GM19238 (cell line): Measurements from ENCODE around the gene CCL2.

Experiments used
- DNase-seq: peaks from one replicate; pipeline ENCODE4 v3.0.0; 2011; ENCODE audit warnings: low spot score; ENCODE audit not compliant: insufficient read length

CCL2 gene

DNA sequence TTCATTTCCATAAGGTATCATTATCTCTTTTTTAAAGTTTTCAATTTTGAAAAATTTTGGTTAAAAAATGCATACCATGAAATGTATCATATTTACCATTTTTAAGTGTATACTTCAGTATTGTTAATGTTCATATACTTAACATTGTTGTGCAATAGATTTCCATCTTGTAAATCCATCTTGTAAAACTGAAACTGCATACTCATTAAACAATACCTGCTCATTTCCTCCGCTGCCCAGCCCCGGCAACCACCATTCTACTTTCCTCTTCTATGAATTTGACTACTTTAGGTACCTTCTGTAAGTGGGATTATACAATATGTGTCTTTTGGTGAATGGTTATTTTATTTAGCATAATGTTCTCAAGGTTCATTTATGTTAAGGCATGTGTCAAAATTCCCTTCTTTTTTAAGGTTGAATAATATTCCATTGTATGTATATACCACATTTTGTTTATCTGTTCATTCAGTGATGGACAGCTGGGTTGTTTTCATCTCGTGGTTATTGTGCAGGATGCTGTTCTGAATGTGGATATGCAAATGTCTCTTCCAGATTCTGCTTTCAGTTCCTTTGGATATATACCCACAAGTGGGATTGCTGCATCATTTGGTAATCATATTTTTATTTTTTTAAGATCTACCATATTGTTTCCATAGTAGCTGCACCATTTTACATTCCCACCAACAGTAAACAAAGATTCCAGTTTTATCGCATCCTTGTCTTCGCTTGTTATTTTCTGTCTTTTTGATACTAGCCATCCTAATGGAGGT is 6.7 kb downstream of the CCL2 start:
- DNase-seq, result no peak

DNA sequence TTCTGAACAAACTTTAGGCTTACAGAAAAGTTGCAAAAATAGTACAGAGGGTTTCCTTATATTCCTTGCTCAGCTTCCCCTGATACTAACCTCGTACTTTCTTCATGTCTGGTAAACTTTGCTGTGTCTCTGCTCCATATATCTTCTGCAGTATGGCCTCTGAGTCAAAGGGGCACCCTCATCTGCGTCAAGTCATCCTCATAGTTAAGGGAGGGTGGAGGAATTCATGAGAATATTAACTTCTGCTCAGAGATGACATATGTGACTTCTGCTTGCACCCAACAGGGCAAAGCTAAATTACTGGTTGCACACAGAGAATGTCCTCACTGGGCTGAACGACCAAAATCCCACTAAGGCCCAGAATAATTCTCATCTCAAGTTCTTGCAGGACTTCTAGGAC is 10.6 kb downstream of the CCL2 start:
- no peak for DNase-seq

DNA sequence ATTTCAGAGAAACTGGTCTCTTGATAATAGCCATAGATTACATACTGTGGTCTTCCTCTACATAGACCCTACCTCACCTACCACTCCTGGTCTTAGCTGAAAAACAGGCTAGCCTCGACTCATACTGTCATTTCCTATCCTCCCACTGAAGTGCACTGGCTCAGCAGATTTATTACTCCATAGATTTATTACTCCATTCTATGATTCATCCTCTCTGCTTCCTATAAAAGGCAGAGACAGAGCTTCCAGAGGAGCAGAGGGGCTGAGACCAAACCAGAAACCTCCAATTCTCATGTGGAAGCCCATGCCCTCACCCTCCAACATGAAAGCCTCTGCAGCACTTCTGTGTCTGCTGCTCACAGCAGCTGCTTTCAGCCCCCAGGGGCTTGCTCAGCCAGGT is 14.9 kb downstream of the CCL2 start, which contains the start of gene CCL7:
CCL7 (plus strand) TSS at position 253 of the 400 bp plus-strand sequence; CDS start at position 323, 70 bp downstream.
- DNase-seq, result no peak

DNA sequence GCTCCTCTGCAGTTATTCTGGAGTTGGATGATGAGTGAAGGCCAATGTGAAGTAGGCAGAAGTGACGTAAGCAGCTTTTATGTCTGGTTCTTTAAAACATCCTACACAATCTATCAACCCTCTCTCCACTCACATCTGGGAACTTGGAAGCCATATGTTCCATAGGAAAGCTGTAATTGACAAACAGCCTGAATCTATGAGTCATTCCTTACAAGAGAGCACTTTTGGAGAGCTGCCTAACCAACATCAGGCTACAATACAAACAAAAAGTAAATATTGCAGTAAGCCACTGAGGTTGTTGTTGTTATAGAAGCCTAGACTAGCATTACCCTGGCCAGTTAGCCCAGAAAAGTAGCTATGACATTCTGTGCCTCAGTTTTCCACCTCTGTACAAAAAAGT is 20.8 kb downstream of the CCL2 start:
- DNase-seq, result no peak

DNA sequence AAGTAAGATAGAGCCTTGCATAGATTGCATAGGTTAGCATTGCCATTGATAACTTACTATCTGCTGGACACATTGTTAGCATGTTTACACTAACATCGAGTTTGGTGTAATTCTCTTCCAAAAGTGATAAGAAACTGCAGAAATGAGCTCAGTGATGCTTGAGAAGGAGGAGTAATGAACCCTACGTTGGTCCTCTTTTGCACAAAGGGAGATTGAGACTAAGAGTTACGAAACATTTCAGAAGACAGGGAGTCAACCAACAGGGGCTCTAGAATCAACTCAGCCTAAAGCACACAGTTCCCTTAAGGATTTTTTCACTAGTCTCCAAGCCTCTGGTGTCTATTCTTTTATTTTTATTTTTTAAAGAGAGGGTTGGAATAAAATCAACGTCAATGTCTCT is 21.7 kb downstream of the CCL2 start:
- DNase-seq, result no peak

DNA sequence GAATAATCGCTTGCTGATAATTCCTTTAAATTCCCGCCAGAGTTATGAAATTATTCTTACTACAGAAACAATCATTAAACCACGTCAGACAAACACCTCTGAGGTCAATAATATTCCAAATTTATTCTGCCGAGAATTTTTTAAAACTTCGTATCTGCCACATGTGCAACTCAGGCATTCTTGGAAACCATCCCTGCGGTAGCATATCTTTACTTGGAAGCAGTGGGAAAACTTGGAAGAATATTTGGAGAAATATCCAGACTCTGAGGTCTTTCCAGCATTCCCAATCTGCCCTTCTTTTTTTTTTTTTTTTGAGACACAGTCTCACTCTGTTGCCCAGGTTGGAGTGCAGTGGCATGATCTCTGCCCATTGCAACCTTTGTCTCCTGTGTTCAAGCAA is 28.5 kb downstream of the CCL2 start:
- DNase-seq, result no peak

DNA sequence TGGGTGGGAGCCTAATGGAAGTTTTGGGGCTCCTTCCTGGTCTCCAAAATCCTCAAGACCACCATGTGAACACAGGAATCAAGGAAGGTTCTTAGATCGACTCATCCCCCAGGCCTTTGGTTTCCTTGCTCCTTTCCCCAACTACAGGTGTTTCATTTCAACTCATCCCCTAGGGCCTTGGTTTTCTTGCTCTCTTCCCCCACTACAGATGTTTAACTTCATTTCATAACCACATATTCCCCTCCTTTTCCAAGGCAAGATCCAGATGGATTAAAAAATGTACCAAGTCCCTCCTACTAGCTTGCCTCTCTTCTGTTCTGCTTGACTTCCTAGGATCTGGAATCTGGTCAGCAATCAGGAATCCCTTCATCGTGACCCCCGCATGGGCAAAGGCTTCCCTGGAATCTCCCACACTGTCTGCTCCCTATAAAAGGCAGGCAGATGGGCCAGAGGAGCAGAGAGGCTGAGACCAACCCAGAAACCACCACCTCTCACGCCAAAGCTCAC is 30.3 kb downstream of the CCL2 start, which contains the start of gene CCL11:
CCL11 (plus strand) TSS at position 457 of the 507 bp plus-strand sequence. CDS start 67 bp downstream, outside the sequence.
- no peak for DNase-seq

DNA sequence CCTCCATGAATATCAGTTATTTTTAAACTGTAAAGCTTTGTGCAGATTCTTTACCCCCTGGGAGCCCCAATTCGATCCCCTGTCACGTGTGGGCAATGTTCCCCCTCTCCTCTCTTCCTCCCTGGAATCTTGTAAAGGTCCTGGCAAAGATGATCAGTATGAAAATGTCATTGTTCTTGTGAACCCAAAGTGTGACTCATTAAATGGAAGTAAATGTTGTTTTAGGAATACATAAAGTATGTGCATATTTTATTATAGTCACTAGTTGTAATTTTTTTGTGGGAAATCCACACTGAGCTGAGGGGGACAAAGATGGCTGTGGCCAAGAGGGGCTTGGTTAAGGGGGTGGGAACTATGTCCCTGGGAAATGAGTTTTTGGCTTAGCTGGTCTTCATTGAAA is 32.8 kb downstream of the CCL2 start:
- no peak for DNase-seq

DNA sequence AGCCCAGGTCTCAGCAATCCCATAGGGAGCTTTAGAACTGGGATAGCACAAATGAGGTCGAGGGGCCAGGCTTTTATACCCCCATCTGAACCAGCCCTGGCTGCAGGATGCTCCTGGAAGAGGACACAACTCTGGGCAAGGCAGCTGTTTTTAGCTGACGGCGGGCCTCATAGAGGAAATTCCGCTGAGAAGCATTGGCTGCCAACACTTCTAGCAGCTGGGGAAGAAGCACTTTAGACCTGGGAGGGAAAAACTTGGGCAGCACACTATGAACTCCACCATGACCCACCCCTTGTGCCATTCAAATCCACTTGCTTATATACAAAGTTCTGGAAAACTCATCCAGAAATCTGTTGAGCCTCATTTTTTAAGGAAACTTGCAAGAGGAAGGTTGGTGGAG is 35.5 kb downstream of the CCL2 start:
- DNase-seq, result no peak

DNA sequence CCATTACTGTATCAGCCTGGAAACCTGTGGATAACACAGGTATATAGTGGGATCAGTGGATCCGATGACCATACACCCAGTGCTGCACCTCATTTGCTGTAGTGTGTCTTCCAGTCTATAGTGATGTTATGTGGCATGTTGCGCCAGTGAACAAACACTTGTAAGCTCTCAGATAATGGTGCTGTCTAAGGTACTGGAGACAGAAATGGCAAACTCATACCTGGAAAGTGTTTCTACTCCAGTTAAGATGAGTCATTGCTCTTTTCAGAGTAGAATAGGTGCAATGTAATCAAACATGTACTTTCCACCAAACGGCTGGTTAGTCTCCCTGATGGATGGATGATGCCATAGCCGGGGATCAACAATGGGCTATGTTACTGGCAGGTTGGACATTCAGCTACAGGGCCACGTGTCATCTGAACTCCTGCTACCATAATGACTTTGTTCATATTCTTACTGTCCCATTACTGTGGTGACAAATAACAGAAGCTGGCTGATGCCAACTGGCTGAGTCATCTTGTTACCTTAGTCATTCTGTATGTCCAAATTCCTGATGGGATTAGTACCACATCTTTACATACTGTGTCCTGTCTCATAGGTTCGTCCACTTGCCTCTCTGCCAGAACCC is 36.8 kb downstream of the CCL2 start:
- DNase-seq, result no peak

DNA sequence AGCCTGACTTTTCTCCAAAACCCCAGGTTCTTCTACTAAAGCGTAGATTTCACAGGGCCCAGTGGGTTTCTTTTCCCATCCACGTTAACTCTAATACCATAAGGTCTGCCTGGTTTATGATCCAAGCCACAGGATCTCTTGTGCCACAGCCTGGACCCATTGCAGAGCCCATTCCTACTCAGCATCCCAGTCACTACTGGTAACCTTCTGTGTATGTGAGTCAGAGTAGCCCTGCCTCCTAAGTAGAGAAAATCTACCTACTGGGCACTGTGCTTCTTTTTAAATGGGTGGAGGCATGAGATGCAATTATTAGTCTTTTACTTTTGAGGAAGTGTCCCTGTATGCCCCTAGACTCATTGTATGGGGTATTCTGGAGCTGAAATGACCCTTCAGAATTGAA is 43.9 kb downstream of the CCL2 start:
- DNase-seq, result no peak

DNA sequence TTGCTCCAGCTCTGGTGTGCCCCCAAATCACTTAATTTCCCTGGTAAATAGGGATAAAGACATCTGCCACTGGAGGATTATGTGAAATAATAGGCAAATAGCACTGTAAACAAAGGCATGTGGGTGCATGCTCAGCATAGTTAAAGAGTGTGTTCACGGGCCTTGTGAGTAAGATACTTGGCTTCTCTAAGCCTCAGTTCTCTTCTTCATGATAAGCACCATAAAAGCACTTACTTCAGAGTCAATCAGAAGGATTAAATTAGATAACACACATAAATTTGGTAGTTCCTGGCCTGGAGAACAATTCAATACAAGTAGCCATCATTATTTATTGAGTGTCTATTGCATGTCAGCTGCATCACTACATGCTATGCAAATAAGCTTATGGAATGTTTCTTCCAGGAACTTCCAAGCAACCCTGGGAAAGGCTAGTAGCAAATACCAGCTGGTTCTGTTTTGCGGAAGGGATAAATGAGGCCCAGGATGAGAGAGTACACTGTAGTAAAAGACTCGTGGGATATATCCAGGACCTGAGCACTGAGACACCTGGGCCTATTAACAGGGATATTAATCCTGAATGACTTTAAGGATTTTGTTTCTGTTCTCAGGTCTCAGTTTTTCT is 45.0 kb downstream of the CCL2 start:
- DNase-seq, result no peak

DNA sequence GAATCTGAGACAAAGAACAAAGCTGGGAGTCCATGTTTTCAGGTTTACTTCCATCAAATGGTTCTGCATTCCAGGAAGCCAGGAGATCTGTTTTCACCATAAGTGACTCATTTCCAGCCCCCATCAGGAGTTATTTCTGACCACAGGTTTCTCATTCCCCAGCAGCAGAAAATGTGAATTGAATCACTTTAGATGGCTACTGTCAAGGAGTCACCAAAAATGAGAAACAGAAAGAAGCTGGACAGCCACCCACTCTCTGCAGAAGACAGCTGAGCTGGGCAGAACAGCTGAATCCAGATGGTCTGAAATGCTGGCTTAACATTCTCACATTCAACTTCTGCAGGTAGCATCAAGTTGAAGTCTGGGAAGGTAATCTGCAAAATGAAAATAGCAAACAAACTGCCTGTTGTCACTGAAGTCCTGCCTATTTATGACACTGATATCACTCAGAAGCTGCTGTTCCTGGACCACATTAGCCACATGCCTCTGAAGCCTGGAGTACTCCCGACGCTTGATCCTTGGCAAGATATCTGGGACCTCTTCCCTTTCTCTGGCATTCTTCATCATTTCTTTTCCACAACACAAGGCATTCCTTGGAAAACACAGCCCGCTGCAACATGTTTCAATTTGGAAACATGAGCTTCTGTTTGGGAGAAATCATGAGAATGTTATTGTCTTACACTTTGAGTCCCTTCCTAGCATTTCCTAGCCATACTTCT is 45.7 kb downstream of the CCL2 start:
- DNase-seq, result no peak

DNA sequence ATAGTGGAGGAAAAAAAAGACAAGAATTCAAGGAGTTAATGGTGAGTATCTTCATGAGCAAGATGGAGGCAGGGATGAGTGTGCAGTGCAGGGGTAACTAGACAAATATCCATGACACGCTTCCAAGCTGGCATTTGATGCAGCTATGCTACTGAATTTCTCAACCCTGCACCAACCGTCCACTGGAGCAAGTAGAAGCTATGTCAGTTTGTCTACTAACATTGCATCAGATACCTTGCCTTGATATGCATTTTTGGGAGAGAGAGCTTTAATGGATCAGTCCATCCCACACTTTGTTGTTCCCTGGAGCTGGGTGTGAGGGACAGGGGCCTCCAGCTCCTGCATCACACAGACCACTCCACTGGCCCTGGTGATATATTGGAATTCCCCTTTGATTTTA is 46.9 kb downstream of the CCL2 start:
- DNase-seq, result no peak

DNA sequence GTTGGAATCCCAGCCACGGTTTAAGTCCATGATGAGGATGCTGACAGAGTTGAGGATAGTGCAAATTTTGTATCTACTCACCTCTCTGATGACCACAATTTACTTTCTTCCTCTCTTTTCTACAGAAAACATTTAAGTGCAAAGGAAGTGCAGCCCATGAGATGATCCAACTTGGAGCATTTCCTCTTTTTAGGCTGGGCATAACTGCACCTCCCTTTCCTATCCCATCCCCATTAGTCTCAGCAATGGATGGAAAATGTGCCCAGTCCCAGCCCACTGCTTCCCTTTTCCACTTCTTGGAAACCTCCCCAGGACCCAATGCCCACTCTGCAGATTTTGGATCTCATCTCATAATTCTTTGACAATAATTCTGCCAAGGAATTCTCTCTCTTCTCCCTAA is 47.6 kb downstream of the CCL2 start:
- DNase-seq, result no peak

DNA sequence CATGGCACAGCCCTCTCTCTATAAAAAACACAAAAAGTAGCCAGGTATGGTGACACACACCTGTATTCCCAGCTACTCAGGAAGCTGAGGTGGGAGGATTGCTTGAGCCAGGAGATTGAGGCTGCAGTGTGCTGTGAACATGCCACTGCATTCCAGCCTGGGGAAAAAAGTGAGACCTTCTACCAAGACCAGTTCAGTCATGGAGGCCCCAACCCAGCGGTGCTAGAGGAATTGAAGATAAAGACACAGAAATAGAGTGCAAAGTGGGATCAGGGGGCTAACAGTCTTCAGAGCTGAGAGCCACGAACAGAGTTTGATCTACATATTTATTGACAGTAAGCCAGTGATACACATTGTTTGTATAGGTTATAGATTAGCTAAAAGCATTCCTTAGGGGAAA is 48.5 kb downstream of the CCL2 start:
- DNase-seq, result no peak

DNA sequence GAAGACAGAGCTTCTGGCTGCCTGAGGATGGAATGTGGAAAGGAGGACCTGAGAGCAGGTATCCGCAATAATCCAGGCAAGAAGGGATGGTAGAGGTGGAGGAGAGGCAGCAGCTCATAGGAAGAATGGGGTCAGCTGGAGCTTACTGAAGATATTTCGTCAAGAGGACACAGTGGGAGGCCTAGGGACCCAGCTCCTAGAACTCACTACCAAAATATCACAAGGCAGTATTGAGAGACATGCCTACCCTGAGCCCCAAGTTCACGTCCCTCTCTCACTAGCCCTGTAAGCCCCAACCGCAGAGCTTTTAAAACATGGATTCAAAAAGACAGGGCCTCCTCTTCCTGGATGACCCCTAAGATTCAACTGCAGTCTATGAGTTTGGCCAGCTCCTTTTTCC is 50.0 kb downstream of the CCL2 start:
- DNase-seq, result no peak

DNA sequence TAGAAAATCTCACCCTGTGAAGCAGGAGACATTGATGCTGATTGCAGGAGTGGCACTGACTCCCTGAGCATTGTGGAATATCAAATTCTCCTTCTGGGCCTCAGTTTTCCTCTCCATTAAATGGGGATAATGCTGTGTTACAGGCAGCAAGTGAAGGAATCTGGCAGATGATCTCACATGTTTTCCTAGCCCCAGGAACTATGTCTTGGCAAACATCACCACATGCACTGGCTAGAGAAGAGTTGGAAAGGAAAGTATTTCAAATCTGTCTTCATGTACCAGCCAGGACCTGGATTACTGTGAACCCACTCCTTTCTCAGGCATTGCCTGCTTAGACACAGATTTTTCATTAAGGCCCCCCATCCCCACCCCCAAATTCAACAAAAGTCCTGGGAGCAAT is 50.5 kb downstream of the CCL2 start:
- no peak for DNase-seq

DNA sequence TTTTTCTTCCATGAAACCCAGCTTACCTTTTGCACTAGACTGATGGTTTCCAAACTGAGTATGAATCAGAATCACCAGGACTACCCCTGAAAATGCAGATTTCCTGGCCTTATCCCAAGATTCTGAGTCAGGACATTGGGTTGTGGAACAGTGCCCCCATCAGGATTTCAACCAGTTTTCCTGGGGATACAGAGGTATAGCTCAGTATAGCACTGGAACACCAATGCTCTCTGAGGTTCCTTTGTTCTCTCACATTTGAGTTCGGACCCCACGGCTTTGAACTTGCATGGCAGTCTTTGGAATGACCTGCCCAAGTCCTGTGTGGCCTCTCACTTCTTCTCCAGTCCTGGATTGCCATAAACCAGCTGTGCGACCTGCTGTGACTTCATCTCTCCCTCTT is 51.4 kb downstream of the CCL2 start:
- no peak for DNase-seq
